Duodenal mucosa (tissue), 2 donors: Measurements from ENCODE around the gene TWIST2.

Experiments
- H3K27ac ChIP-seq: one replicate; pipeline ENCODE4 v1.7.0; 2013; ENCODE audit warnings: low read depth, low read length
- H3K27me3 ChIP-seq, 2 donors: one replicate each; pipeline ENCODE4 v1.7.0; 2013; ENCODE audit warnings: low read length in 2 of 2, control low read depth in 1 of 2; ENCODE audit not compliant: insufficient read depth in 2 of 2, control insufficient read depth in 1 of 2
- H3K36me3 ChIP-seq, 2 donors: one replicate each; pipeline ENCODE4 v1.7.0; 2013; ENCODE audit warnings: low read length in 2 of 2, control low read depth in 1 of 2; ENCODE audit not compliant: insufficient read depth in 2 of 2, control insufficient read depth in 1 of 2
- H3K4me1 ChIP-seq, 2 donors: one replicate each; pipeline ENCODE4 v1.7.0; 2013; ENCODE audit warnings: low read length in 2 of 2, control low read depth in 1 of 2; ENCODE audit not compliant: insufficient read depth in 2 of 2, control insufficient read depth in 1 of 2
- H3K4me3 ChIP-seq, 2 donors: one replicate each; pipeline ENCODE4 v1.7.0; 2013; ENCODE audit warnings: low read length in 2 of 2, low read depth in 1 of 2
- H3K9ac ChIP-seq, 2 donors: one replicate each; pipeline ENCODE4 v1.7.0; 2013; ENCODE audit warnings: low read length in 2 of 2, low read depth in 1 of 2
- H3K9me3 ChIP-seq, 2 donors: one replicate each; pipeline ENCODE4 v1.7.0; 2013; ENCODE audit warnings: low read length in 2 of 2, control low read depth in 1 of 2; ENCODE audit not compliant: control insufficient read depth in 1 of 2

The TWIST2 gene

GRCh38 chr2:238890131-238890530 is 42.2 kb downstream of the TWIST2 start:
- Histone ChIP-seq H3K27ac (no peak overlapping the region), H3K9ac (no peak overlapping the region), H3K27me3 (no peaks in the 10 kb centered on the region), H3K4me3 (no peak overlapping the region), H3K9me3 (no peaks in the 10 kb centered on the region), H3K36me3 (no peaks in the 10 kb centered on the region), H3K4me1 (no peaks in the 10 kb centered on the region)

DNA sequence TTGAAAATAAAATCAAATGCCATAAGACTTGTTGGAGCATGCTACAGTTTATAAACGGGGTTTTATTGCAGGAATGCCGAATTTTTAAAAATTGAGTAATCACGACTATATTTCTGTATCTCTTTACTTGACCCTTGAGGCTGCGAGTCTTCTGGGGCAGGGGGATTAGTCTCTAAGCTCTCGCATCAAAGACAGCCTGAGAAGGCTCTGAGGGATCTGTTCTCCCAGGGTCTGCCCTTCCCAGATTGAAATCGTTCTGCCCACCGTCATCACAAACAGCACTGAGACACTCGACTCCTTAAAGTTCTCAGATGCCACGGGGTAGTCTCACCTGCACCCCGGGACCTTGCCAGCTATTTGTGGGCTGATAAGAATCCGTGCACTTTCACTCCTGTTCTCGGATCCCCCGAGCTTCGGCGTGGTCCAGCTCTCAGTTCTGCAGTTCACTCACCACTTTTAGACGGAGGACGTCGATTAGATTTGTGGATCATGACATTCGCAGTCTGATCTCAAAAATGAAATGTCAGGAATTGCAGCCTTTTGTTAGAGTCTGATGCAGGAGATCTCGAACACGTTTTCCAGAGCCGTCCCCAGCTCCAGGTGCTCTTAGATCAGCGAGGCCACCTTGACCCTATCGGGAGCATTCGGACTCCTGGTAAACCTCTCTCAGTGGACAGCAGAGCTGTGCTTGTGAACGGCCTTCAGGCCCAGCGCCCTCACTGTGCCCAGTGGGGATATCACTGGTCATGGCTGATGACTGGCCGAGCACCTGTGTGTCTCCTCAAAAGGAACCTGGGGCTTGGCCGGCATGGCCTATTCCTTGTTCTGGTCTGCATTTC is 43.0 kb downstream of the TWIST2 start:
- no peaks in the 10 kb centered on the region for H3K36me3 ChIP-seq
- H3K9me3 ChIP-seq: no peaks in the 10 kb centered on the region
- no peak overlapping the region for H3K9ac ChIP-seq
- no peak overlapping the region for H3K27ac ChIP-seq
- no peak overlapping the region for H3K4me3 ChIP-seq
- H3K4me1 ChIP-seq: no peaks in the 10 kb centered on the region
- no peaks in the 10 kb centered on the region for H3K27me3 ChIP-seq

- Histone ChIP-seq H3K4me3 (no peak overlapping the region), H3K27me3 (no peaks in the 10 kb centered on the region), H3K9ac (no peak overlapping the region), H3K27ac (no peak overlapping the region), H3K9me3 (no peaks in the 10 kb centered on the region), H3K36me3 (no peaks in the 10 kb centered on the region), H3K4me1 (no peaks in the 10 kb centered on the region)
These were observed 43.7 kb downstream of the TWIST2 start for GRCh38 chr2:238891457-238892203.

GRCh38 chr2:238892204-238892500 is 44.3 kb downstream of the TWIST2 start:
- no peaks in the 10 kb centered on the region for H3K4me1 ChIP-seq
- H3K4me3 ChIP-seq: no peak overlapping the region
- no peaks in the 10 kb centered on the region for H3K27me3 ChIP-seq
- H3K9ac ChIP-seq: no peak overlapping the region
- H3K36me3 ChIP-seq: no peaks in the 10 kb centered on the region
- no peak overlapping the region for H3K27ac ChIP-seq
- no peaks in the 10 kb centered on the region for H3K9me3 ChIP-seq

DNA sequence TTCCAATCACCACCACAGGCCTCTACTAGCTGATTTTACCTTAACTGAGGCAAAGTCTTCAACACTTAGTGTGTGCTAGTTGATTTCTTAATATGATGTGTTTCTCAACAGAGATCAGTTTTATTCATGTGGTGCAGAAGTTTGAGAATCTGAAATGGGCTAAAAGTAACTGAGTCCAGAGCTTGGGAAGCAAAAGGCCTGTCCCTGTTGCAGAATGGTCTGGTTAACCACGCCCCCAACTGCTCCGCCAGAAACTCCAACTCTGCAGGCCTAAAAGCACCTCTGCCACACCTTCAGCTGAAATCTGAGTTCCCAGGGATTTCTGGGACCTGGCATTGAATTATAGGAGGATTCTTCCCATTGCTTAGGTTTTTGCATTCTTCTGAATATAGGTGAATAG is 44.9 kb downstream of the TWIST2 start:
- no peak overlapping the region for H3K27ac ChIP-seq
- no peaks in the 10 kb centered on the region for H3K27me3 ChIP-seq
- no peak overlapping the region for H3K4me3 ChIP-seq
- H3K9ac ChIP-seq: no peak overlapping the region
- H3K9me3 ChIP-seq: no peaks in the 10 kb centered on the region
- no peaks in the 10 kb centered on the region for H3K36me3 ChIP-seq
- no peaks in the 10 kb centered on the region for H3K4me1 ChIP-seq

DNA sequence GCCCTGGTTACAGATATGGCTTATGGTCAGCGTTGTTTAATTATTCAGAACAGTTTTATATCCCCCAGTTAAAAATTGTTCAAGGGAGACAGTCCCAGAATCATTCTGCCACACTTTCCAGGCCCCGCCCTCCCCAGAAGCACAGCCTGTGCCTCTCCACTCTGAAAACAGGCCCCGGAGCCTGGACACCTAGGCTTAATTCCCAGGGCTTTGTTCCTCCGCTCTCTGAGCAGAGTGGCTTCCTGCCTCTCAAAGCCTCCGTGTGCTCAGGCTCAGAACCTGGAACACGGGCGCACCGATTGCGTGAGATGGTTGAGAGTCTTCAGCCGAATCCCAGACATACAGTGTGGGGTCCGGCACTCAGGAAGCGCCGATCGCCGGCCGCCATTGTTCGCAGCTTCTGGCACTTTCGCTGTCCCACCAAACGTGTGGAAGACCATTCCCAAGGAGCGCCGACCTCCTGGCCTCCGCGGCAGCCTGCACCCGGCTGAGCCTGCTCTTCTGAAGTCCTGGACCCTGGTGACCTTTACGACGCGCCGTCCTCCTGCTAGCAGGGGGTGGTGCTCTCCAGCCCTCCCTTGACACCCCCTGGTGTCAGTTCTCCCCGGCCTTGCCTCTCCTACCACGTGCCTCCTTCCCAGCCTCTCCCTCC is 45.6 kb downstream of the TWIST2 start:
- Histone ChIP-seq H3K9me3 (no peaks in the 10 kb centered on the region), H3K4me3 (no peak overlapping the region), H3K27me3 (no peaks in the 10 kb centered on the region), H3K36me3 (no peaks in the 10 kb centered on the region), H3K9ac (no peak overlapping the region), H3K27ac (no peak overlapping the region), H3K4me1 (no peaks in the 10 kb centered on the region)

- Histone ChIP-seq H3K4me1 (no peaks in the 10 kb centered on the region), H3K27me3 (no peaks in the 10 kb centered on the region), H3K4me3 (no peak overlapping the region), H3K9me3 (no peaks in the 10 kb centered on the region), H3K9ac (no peak overlapping the region), H3K27ac (no peak overlapping the region), H3K36me3 (no peaks in the 10 kb centered on the region)
These were observed 46.5 kb downstream of the TWIST2 start for GRCh38 chr2:238894226-238894949.

GRCh38 chr2:238894950-238895298 is 47.0 kb downstream of the TWIST2 start:
- Histone ChIP-seq H3K27me3 (no peaks in the 10 kb centered on the region), H3K4me3 (no peak overlapping the region), H3K27ac (no peak overlapping the region), H3K36me3 (no peaks in the 10 kb centered on the region), H3K4me1 (no peaks in the 10 kb centered on the region), H3K9ac (no peak overlapping the region), H3K9me3 (no peaks in the 10 kb centered on the region)

GRCh38 chr2:238895361-238895882 is 47.5 kb downstream of the TWIST2 start:
- Histone ChIP-seq H3K27ac (no peak overlapping the region), H3K9me3 (no peaks in the 10 kb centered on the region), H3K4me1 (no peaks in the 10 kb centered on the region), H3K4me3 (no peak overlapping the region), H3K27me3 (no peaks in the 10 kb centered on the region), H3K36me3 (no peaks in the 10 kb centered on the region), H3K9ac (no peak overlapping the region)
